GM11168 (cell line): Measurements from ENCODE around the gene DSG1.
"Not testable (repeated sequence)": the region's sequence is repeated elsewhere in the genome, so short reads cannot be mapped to it uniquely, and the experiment has no call there.

Source experiments
- in situ Hi-C: fragments of 300-500 bp; cut with MboI; formaldehyde crosslinking; loops from one replicate; pipeline ENCODE4 v1.12.0; 2022; ENCODE audit warnings: low sequenced_read_pairs; ENCODE audit not compliant: unreplicated experiment

The DSG1 gene

DNA sequence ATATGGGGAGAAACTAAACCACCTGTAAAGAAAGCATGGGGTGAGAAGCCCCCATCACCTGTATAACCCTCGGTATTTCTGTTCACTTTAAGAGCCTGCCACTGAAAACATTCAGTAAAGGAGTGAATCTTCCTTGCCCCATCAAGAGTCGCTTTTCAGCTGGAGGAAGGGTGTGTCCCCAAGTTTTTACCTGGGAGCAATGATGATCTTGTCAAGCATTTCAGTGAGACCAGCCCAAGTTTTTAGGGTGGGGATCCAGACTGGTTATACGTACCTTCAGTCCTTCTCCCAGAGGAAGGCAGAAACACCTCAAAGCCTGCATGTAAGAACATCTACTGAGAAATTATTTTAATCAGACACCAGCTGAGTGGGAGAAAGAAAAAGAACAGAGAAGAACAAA lies at the start of gene DSG1:
DSG1 (plus strand) TSS at position 301 of the 400 bp plus-strand sequence. CDS start 141 bp downstream, outside the sequence.
- in situ Hi-C loops = no loop called here

DNA sequence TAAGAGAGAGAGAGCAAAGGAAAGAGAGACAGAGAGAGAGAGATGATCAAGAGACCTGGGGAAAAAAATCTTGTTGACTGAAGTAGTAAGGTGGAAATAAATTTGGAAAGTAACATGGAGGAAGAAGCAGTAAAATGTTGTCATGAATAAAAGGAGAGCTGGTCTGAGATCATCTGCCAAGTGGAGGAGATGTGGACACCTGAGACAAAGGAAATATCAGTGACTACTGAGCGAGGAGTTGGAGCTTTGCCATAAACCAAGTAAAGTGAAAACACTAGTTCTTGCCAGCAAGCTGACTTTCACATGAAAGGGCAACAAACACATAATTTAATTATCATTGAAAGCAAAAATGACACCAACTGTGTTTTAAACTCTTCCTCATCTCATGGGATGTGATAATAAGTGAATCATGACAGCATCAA lies 49.0 kb upstream of the DSG1 start:
- in situ Hi-C loops = no loop called here

DNA sequence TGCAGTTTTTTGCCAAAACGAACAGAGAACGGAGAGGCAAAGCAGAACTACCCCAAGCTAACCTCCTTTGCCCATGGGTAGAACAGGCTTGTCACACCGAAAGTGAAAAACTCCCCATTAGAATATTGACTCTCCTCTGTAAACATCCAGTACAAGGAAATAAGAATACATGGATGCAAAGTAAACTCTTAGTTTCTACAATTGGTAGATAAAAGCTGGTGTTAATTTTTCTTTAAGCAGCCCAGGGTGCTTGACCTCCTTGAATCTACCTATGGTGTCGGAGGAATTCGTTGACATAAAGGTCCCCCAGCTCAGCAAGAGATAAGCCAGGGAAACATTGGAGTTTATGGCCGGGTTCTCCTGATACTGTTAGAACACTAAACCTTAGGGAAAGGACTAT lies 48.4 kb upstream of the DSG1 start:
- in situ Hi-C loops = no loop called here

DNA sequence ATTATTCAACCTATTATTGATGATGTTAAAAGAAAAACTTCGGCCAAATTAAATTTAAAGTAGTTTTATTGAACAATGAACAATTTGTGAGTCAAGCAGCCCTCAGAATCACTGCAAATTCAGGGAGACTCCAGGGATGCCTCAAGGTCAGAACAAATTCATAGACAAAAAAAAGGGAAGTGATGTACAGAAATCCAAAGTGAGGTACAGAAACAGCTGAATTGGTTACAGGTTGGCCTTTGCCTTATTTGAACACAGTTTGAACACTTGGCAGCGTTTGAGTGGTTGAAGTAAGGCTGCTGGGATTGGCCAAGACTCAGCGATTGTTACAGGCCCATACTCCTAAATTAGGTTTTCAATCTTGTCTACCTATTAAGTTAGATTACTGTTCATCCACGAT lies 47.4 kb upstream of the DSG1 start:
- in situ Hi-C loops = no loop called here

DNA sequence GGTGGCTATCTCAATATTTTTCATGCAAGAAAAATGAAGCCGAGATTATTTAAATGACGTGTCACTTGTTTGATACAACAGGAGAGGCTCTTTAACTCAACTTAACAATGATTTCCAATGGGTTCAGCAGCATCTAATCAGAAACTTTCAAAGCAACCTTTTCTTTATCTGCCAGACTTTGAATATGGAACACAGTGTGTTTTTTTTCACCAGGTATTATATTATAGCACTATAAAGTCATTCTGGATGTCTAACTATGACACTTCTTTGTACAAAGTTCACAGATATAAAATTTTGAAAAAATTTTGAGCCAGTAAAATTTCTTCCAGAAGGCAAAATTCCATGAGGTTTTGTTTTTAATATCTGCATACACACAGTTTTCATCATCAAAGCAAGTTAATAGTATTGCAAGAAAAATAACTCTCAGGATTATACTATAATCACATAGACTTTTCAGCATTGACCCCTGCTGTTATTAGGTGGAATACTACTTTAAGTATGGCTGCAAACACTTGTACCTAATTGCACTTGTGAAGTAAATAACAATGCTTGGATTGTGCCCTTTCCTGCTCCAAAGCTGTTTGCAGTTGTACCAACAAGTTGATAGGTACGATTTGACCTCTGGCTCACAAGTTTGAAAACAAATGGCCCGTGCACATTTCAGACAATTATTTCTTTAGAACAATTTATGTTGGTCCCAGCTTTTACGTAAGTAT lies 44.0 kb upstream of the DSG1 start:
- in situ Hi-C loops = no loop called here

DNA sequence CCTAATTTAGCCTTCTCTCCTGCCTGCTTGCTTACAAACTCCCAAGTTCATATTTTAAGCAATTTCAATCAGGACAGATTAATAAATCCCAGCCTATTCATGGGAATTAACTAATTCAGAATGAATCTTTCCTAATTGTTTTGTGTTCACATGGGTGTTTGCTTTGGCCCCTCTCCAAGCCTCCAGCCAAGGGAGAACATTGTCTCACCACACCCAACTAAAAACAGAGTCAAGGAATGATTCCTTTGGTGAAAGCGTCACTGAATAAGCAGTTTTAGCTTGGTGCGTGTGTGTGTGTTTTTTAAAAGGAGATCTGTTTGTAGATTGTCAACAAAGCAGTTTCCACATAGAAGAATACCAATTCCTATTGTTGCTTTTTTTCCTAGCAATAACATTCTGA lies 43.0 kb upstream of the DSG1 start:
- in situ Hi-C loops = no loop called here

DNA sequence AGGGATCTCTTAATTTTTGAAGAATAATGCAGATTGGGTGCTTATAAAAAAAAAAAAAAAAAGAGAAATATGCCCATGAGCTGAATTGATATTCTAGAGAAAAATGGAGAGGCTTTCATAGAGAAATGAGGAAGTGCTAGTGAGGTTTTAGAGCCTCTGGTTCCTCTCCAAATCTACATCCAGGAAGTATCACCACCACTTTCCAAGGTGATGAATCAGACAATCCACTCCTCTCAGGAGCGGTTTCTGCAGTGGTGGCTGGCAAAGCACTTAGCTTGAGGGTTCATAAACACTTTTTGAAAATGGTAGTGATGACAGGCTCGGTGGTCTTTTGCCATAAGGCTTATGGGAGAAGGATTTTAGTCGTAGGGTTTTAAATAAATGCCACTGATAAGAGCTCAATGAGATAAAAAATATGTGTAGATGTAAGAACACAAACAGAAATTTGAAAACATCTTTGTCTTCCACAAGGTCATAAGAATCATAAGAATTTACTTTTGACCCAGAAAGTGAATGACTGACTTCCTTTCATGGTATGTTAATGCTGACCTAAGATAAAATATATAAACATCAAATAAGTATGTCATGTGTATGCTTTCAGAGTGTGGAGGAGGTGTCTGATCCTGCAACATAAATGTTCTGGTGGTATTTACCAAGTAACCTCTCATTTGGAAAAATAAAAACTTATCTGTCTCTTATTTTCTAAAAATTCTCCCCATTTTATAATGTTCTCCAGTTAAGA lies 42.1 kb upstream of the DSG1 start:
- in situ Hi-C loops = no loop called here

DNA sequence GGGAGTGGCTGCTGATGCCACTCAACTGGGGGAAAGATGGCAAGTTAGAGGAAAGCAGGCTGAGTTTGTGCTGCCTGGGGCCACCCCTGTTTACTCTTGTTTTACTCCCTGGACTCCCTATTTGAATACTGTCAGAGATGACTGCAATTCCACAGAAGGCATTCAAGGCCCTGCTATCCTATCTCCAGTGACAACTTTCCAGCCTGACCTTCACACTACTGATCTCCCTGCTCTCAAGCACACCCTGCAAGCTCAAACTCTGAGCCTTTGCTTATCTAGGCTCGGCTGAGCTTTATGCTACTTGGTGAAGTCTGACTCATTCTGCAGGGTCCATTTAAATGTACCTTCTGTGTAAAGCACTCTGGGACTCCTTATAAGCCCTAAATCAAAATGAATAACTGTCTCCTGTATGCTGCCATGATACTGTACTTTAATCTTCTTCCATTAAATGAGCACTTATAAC lies 39.3 kb upstream of the DSG1 start:
- in situ Hi-C loops = no loop called here

DNA sequence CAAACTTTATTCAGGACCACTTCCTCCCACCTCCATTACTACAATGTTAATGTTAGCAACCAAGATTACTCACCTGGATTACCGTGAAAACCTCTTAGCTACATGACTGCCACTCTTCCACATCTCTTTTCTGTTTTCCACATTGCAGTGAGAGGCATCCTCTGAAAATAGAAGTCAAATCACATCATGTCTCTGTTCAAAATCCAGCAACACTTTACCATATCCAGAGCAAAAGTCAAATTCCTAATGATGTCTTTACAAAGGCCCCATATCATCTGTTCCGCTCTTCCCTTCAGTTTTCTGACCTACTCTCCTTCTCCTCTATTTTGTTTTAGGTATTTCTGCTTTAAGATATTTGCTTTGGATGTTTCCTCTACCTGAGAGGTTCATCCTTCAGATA lies 37.5 kb upstream of the DSG1 start:
- in situ Hi-C loops = no loop called here

DNA sequence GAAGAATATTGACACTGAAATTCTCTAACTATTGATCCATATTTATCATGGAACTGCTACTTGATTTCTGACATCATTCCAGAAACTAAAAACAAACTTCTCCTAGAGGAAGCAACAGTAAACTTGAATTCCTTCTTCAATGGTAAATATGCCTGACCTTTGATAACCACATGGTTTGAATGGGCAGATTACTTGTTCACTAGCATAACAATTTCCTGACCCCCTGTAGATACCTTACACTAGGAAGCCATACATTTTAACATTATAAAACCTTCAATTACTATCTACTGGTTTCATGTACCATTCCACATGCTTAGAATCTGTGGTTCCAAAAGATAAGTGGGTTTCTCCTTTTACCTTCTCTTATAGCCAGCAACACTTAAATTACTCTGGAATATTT lies 36.5 kb upstream of the DSG1 start:
- in situ Hi-C loops = no loop called here

DNA sequence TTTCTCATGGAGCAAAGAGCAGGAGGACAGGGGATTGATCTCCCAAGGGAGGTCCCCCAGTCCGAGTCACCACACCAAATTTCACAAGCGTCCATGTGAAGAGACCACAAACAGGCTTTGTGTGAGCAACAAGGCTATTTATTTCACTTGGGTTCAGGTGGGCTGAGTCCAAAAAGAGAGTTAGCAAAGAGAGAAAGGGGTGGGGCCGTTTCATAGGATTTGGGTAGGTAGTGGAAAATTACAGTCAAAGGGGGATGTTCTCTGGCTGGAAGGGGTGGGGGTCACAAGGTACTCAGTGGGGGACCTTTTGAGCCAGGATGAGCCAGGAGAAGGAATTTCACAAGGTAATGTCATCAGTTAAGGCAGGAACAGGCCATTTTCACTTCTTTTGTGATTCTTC lies 28.5 kb upstream of the DSG1 start:
- in situ Hi-C loops = not testable (repeated sequence)

DNA sequence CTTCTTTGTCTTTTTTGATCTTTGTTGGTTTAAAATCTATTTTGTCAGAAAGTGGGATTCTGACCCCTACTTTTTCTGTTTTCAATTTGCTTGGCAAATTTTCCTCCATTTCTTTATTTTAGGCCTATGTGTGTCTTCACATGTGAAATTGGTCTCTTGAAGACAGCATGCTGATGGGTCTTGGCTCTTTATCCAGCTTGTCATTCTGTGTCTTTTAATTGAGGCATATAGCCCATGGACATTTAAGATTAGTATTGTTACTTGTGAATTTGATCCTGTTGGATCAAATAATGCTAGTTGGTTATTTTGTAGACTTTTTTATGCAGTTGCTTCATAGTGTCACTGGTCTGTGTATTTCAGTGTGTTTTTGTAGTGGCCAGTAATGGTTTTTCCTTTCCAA lies 26.3 kb upstream of the DSG1 start:
- in situ Hi-C loops = no loop called here

DNA sequence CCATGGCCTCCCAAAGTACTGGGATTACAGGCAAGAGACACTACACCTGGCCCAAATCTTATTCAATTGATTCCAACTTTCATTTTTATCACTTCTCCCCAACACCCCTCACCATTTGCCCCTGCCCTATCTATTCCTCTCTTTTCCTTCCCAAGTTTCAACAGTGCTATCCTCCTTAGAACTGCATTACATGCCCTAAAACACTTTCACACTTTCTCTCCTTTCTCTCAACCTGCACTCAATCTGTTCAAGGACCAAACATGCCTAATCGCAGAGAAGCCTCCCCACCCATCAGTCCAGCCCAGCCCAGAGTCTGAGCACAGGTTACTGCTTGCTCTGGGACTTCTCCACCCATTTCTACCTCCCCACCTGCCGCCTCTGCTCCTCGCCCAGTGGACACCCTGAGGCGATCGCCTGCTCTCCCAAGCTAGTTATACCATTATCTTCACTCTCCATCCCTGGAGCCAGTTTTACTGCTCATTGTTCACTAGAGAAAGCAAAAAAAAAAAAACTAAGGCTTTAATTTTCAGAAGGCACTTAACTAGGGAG lies 23.7 kb upstream of the DSG1 start:
- in situ Hi-C loops = no loop called here

DNA sequence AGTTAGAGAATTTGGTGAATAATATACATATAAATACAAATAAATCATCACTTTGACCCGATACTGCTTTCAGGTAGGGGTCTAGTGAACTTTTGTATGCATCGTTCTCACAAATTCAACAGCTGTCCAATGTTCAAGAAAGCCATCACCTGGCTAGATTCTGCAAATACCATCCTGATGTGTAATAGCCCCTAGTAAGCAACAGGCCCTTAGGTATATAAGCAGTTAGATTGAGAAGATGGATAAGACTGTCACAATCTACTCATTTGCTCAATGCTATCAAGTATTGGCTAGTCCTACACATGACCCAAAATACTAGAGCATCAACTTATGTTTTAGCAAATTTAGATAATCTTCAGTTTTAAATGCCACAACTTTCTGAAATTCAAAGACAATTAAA lies 20.7 kb upstream of the DSG1 start:
- in situ Hi-C loops = no loop called here

DNA sequence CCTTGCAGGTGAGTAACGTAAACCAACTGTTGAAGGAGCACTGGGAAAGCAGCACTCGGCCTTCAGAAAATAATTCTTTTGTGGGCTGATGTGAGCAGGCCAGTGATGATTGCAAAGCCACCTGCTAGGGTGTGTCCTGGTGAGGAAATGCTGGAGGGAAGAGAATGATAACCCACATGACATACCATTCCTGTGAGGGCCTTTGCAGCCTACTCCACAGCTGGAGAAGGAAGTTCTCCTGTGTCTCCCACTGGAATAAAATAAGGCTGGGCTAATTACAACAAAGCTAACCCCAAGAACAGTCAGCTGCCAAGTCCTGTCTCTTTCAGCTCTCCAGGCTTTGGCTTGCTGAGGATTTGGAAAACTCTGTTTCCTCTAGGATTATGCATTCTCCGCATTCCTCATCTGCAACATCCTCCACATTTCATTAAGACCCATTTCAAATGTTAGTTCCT lies 16.7 kb upstream of the DSG1 start:
- in situ Hi-C loops = no loop called here

DNA sequence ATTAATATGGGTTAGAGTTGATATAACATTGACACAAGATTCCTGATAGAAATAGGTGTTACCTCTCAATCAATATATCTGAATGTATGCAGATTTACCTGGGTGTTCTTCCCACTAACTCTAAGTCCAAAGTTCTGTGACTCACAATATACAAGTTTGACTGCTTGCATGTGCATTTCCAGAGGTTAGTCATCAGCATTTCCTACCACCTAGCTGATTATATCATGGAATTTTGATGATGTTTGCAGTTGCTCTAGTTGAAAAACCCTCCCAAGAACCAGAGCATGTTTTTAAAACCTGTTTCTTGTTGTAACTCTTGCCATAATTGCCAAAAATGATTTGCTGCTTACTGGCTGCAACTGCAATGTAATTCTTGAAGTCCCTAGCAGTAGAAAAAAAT lies 15.0 kb upstream of the DSG1 start:
- in situ Hi-C loops = no loop called here

DNA sequence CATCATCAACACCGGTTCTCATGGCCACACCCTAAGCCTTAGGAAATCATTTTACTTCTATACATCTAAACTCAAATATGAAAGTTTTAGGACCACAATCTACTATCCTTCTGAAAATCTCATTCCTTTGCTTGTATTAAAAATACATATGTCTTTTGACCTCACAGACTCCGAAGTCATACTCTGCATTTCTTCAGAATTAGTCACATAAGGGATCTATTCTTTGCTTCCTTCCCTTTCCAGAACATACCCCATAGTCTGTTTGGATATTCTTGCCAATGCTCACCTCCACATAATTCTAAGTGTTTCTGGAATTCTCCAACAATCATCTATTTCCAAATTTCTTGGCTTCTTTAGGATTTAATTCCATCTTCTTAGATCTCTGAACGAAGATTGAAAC lies 14.2 kb upstream of the DSG1 start:
- in situ Hi-C loops = no loop called here

DNA sequence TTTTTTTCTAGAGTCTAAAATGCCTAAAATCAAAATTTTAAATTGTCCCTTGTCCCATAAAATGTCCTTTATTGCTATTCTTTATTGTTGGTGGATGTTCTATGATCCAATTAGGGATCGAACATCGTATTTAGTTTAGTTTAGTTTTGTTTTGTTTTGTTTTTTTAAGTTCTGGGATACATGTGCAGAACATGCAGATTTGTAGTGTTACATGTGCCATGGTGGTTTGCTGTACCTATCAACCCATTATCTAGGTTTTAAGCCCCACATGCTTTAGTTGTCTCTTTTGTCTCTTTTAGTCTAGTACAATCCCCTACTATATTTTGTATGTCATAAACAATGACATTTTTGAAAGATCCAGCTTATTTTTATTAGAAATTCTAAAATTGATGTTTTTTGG lies 8.8 kb upstream of the DSG1 start:
- in situ Hi-C loops = no loop called here

DNA sequence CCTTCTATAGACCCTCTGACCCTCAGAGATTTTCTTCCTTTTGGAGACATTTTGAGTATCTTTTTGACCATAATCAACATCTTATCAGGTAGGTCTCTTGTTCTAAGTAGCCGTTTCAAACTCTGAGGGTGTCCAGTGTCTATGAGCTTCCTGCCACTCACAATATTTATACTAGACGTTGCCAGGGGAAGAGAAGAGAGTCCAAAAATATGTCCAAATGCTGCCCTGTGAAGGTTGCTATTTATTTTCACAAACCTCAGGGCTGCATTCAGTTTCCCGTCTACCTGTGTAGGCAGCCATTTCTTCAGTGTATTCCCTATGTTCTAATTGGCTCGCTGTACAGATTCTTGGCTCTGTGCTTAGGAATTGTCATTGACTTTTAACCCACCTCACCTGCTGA lies 986 bp upstream of the DSG1 start:
- in situ Hi-C loops = no loop called here

DNA sequence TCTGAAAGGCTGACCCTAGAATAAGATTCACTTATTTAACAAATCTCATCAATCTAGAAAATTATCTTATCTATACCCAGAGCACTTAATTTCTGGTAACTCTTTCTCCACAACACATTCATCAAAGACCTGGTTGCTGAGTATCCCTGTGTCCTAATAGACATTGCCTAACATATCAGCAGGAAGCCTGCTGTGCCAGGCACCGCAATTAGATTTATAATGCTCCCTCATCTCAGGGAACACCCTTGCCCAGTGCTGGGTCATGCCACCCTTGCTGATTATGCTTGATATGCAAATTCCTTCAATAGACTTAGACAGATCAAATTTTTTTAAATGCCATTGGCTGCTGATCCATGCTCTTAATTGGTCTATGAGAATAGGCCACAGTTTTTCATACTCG lies 3.8 kb downstream of the DSG1 start:
- in situ Hi-C loops = no loop called here

DNA sequence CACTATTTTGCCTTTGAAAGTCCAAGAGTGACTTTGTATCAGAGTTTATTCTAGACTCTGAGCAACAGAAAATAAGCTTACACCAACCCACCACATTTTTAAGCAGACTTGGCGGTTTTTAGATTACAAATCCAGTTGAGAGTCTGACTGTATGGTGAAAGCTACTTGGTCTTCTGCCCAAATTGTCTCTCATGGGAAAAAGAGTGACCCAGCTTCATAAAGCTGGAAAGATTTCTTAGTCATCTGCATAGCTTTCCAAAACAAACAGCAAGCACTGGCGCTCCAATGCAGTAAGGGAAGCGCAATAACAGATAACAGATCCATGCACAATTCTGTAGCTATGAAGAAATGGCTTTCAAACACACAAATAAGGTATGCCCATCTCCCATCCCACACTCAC lies 7.1 kb downstream of the DSG1 start:
- in situ Hi-C loops = no loop called here
